SK-N-DZ (cell line): Measurements from ENCODE around the gene THBS3.
A peak's percentile ranks its signal among the peaks of the same experiment; 100 is the strongest.
"Not testable (repeated sequence)": the region's sequence is repeated elsewhere in the genome, so short reads cannot be mapped to it uniquely, and the experiment has no call there.

Experiments
- DNase-seq: peaks from one replicate; pipeline ENCODE4 v3.0.0-alpha.2; 2015; ENCODE audit warnings: low spot score

The THBS3 gene

DNA sequence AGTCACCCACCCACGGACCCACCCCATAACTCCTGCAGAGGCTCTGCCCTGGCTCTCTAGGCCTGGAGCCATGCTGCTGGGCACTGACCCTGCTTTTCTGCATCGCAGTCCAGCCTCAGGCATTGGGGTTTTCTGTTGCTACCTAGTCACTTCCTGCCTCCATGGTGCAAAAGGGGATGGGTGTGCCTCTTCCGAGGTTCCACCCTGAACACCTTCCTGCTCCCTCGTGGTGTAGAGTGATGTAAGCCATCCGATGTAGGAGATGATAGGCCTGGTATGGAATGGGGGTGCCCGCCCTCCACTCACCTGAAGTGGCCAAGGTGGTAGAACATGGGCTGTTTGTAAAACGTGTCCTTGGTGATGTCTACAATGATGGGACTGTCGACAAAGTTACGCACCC is 27.7 kb upstream of the THBS3 start:
- not testable (repeated sequence) for DNase-seq

DNA sequence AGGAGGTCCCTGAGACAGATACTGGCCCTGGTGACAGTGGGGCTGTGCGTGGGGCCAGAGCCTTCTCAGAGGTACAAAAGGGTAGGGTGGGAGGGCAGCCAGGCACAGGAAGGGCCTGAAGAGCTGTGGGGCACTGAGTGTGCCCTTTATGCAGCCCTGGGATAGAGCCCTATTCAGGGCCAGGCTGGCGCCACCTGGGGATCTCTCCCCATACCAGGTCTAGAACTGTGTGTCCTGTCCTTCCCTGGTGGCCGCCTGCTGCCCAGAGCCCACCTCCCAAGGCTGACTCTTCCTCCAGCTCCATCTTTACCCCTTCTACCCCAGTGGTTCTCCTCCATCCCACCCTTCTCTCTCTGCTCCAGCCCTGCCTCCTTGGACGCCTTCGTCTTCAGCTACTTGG is 25.8 kb upstream of the THBS3 start:
- DNase-seq: not testable (repeated sequence)

GRCh38 chr1:155232001-155232978 is 24.6 kb upstream of the THBS3 start:
- not testable (repeated sequence) for DNase-seq

- not testable (repeated sequence) for DNase-seq
Observed at GRCh38 chr1:155231302-155231701, 23.6 kb upstream of the THBS3 start.

- DNase-seq: no peak
Observed at GRCh38 chr1:155228096-155228427, 20.4 kb upstream of the THBS3 start.

- peak; percentile 100 for DNase-seq
Observed at GRCh38 chr1:155227261-155228095, 19.8 kb upstream of the THBS3 start.

GRCh38 chr1:155226910-155227260 is 19.2 kb upstream of the THBS3 start:
- peak; percentile 76 for DNase-seq

- DNase-seq: peak; percentile 82
Observed at GRCh38 chr1:155226188-155226909, 18.7 kb upstream of the THBS3 start.

DNA sequence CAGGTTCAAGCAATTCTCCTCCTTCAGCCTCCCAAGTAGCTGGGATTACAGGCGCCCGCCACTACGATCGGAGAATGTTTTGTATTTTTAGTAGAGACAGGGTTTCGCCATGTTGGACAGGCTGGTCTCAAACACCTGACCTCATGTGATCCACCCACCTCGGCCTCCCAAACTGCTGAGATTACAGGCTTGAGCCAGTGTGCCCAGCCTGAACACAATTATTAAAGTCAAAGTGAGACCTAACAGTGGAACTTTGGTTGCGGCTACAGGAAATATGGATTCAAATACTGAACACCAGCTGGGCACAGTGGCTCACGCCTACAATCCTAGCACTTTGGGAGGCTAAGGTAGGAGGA is 17.7 kb upstream of the THBS3 start:
- DNase-seq: not testable (repeated sequence)

GRCh38 chr1:155223047-155223446 is 15.3 kb upstream of the THBS3 start:
- no peak for DNase-seq

DNA sequence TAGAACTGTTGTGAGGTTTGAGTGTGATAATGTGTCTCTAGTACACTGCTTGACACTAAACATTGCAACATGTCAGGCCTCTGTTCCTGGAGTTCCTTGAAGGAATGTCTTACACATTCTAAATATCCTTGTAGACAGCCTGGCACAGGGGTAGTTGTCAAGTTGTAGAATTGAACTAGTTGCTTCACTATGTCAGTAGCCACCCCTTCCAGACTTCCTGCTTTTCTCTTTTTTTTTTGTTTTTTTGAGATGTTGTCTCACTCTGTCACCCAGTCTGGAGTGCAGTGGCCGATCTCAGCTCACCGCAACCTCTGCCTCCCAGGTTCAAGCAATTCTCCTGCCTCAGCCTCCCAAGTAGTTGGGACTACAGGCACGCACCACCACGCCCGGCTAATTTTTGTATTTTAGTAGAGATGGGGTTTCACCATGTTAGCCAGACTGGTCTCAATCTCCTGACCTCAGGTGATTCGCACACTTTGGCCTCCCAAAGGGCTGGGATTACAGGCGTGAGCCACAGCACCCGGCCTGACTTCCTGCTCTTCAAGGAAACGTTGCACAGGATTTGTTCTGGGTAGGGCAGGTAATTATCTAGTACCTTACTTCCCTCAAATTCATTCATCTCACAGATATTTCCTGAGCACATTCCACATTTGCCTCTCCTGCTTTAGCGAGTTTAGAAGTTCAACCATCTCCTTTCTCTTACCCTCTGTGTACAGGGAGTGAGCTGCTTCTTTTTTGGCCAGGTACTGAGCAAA is 12.7 kb upstream of the THBS3 start:
- not testable (repeated sequence) for DNase-seq

DNA sequence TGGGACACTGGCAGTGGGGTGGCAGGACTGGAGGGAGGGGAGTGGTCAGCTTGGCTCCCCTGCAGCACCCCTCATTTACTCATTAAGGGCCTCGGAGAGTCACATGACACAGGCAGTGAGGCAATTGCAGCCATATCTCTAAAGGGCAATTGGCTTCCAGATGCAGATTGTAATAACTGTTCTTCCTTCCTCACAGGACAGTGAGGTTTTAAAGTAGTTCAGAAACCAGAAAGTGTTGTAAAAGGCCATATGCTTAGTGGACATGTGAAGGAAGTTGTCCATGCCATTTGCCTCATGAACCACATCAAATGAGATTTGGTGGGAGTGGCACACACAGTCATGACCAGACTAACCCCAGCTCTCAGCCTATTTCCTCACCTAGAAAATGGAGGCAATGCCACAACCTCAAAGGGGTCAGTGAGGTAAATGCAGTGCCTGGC is 11.9 kb upstream of the THBS3 start:
- no peak for DNase-seq

DNA sequence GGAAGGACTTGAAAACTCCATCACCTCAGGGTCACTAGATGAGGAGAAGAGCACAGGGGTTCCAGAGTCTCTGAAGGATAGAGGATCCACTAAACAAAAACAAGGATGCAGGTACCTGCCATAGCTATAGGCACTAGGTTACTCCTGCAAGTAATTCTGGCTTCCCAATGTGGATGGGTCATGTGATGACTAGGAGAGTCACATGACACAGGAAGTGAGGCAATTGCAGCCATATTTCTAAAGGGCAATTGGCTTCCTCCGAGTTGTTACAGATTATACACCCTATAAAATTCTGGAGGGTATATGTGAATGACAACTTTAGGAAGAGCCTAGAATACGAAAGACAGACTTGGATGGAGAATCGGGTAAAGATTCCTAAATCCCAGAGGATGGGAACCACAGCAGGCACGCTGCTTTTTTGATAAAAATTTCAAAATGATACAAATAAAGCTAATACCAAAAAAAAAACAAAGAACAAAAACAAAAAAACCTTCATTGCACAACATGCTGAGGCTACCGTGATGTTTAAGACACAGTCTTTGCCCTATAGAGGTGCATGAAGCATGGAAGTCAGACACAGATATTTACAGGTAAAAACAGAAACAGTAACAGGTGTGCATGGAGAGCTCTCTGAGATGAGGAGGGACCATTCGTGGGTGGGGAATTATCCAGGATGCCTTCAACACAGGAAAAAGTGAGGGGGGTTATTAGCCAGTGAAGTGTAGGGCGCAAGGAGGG is 11.3 kb upstream of the THBS3 start:
- peak; percentile 74 for DNase-seq

DNA sequence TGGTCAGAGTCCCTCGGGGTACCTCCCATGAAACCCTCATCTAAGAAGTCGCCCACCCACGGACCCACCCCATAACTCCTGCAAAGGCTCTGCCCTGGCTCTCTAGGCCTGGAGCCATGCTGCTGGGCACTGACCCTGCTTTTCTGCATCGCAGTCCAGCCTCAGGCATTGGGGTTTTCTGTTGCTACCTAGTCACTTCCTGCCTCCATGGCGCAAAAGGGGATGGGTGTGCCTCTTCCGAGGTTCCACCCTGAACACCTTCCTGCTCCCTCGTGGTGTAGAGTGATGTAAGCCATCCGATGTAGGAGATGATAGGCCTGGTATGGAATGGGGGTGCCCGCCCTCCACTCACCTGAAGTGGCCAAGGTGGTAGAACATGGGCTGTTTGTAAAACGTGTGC is 7.0 kb upstream of the THBS3 start:
- not testable (repeated sequence) for DNase-seq

DNA sequence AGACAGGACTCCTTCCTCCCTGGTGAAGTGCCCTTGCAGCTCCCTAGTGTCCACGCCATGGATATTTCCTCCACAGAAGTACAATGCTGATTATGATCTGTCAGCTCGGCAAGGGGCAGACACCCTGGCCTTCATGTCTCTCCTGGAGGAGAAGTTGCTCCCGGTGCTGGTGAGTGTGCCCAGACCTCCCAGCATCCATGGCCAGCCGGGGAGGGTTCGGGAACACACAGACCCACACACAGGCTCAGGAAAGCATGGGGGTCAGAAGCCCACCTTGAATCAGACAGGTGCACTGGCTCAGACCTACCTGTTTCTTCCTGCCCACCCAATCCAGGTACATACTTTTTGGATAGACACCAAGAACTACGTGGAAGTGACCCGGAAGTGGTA is 4.3 kb upstream of the THBS3 start:
- not testable (repeated sequence) for DNase-seq

GRCh38 chr1:155211381-155212050 is 3.8 kb upstream of the THBS3 start:
- not testable (repeated sequence) for DNase-seq

- DNase-seq: no peak
Observed at GRCh38 chr1:155210314-155211104, 2.8 kb upstream of the THBS3 start.

DNA sequence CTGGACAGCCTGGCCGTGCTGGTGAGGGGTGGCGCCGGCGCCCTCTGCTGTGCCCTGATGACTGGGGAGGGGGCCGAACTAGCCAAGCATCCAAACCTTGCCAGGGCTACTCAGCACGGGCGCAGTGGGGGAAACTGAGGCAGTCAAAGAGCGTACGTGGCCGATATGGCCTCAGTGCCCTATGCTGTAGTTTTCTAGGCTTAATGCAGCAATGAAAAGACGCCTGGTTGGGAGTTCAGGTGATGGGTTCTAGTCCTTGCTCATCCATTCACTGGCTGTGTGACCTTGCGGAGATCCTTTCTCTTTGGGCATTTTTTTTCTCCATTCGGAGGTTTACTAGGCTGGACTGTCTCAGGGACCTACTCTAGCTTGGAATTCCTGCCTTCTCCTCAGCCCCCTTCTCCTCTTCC is 1.6 kb upstream of the THBS3 start:
- peak; percentile 40 for DNase-seq
